ENCODE measurements around the gene ERBIN. TPM values are rescaled to one million over a fixed set of nuclear protein-coding genes. Genes with fewer than 3 reads are reported as not detected.

Gene ERBIN
- total and polyA plus RNA-seq, 2 of the 8 experiments (the other 6 are each of a cell fraction or from before 2014, with no cell fraction given) = 7.7 to 33.2 TPM

- H3K18ac ChIP-seq (ENCODE audit: extremely low read depth, low read length) = no peak overlapping the region
- no peak overlapping the region for H2BK120ac ChIP-seq (replicated peaks; ENCODE audit: low read depth, low read length)
- no peak for TF ChIP-seq EZH2 (IDR thresholded peaks at IDR 0.05; ENCODE audit: low read depth, low read length, severe bottlenecking)
- no peak for TF ChIP-seq CBX8 (IDR thresholded peaks at IDR 0.05; ENCODE audit: borderline replicate concordance, low read depth, low read length)
- TF ChIP-seq KDM1A (IDR thresholded peaks at IDR 0.05; ENCODE audit: borderline replicate concordance, low read length) = no peak
- no peak overlapping the region for H2BK5ac ChIP-seq (ENCODE audit: low read depth, low read length)
- FAIRE-seq (no peak), DNase-seq (ENCODE audit: low read depth in 1 of 2, low spot score in 2 of 2) (no peak)
- ChIA-PET POLR2A (ENCODE audit: partially characterized antibody) (no interaction called here), CTCF (ENCODE audit: partially characterized antibody) (no interaction called here)
- H4K91ac ChIP-seq (replicated peaks; ENCODE audit: insufficient read length, low read length) = no peak overlapping the region
- H2AK5ac ChIP-seq (ENCODE audit: low read depth, low read length) = no peak overlapping the region
- no peak overlapping the region for H3K56ac ChIP-seq (replicated peaks; ENCODE audit: insufficient read length, low read depth, low read length)
- 91% methylated on average over 4 of the region's 4 CpGs; no CpG with 5 or more reads in 1 of the 2 experiments for WGBS, 2 experiments (ENCODE audit: extremely low coverage in 1 of 2, insufficient coverage in 1 of 2, insufficient read length in 1 of 2, insufficient replicate concordance in 2 of 2, low coverage in 1 of 2, low lambda C conversion rate in 2 of 2, missing lambda C conversion rate in 1 of 2)
- H2BK15ac ChIP-seq (ENCODE audit: low read length) = no peak overlapping the region
- no peak overlapping the region for H2AFZ ChIP-seq (ENCODE audit: low read length)
- H4K5ac ChIP-seq (ENCODE audit: insufficient read length, low read depth, low read length) = no peak overlapping the region
- H3K4me2 ChIP-seq (ENCODE audit: insufficient read depth in 1 of 2, low read depth in 2 of 2, low read length in 2 of 2) = no peak overlapping the region
- peaks cover 0 to 60% of the 10 kb centered on the region in 2 experiments; a peak in 3 of 4 replicates for H3K79me2 ChIP-seq (ENCODE audit: control insufficient read depth in 1 of 2, insufficient read depth in 2 of 2, low read length in 2 of 2)
- no peak overlapping the region for H3K23ac ChIP-seq (ENCODE audit: insufficient read length)
- peaks cover 5% of the 10 kb centered on the region for H3K79me1 ChIP-seq (ENCODE audit: low read depth, low read length)
- no peak overlapping the region for H2BK20ac ChIP-seq (ENCODE audit: low read length)
- peaks cover 4 to 7% of the 10 kb centered on the region in 2 experiments for H4K20me1 ChIP-seq (replicated peaks in 1 of 2; ENCODE audit: control insufficient read depth in 1 of 2, insufficient read depth in 2 of 2, low read length in 2 of 2)
- H2BK12ac ChIP-seq (ENCODE audit: low read depth, low read length) = no peak overlapping the region
- no peak overlapping the region for H3K27ac ChIP-seq (ENCODE audit: low read depth, low read length)
- H3K9ac ChIP-seq (replicated peaks in 1 of 4; ENCODE audit: extremely low read depth in 1 of 4, low read depth in 3 of 4, low read length in 3 of 4) = no peak overlapping the region
- no peaks in the 10 kb centered on the region for H3K9me3 ChIP-seq (ENCODE audit: insufficient read depth in 2 of 2, low read depth in 1 of 2, low read length in 1 of 2)
- no peak overlapping the region for H3K4me3 ChIP-seq (ENCODE audit: extremely low read depth in 1 of 4, insufficient read depth in 2 of 4, low read depth in 3 of 4, low read length in 4 of 4)
- no peak overlapping the region for H4K8ac ChIP-seq (ENCODE audit: extremely low read depth, insufficient read depth, low read length)
- no peaks in the 10 kb centered on the region for H3K23me2 ChIP-seq (ENCODE audit: low read depth, low read length)
- H3K36me3 ChIP-seq (ENCODE audit: control insufficient read depth in 2 of 4, insufficient read depth in 4 of 4, low read length in 3 of 4) = no peaks in the 10 kb centered on the region; a peak in 2 of 8 replicates
- H3K27me3 ChIP-seq (replicated peaks in 1 of 4; ENCODE audit: control insufficient read depth in 3 of 4, extremely low read depth in 1 of 4, insufficient read depth in 3 of 4, low read length in 3 of 4) = no peaks in the 10 kb centered on the region
- no peak overlapping the region for H3K14ac ChIP-seq (ENCODE audit: insufficient read length)
- H3K4ac ChIP-seq (replicated peaks; ENCODE audit: insufficient read length, low read depth, low read length) = no peak overlapping the region
- H3K4me1 ChIP-seq (replicated peaks in 1 of 4; ENCODE audit: control insufficient read depth in 3 of 4, insufficient read depth in 4 of 4, low read length in 3 of 4) = peaks cover 0 to 13% (median 6%) of the 10 kb centered on the region in 4 experiments; a peak in 4 of 7 replicates
Measured at GRCh38 chr5:65987982-65988381, 61.6 kb downstream of the ERBIN start.
